GM18508 (cell line): ENCODE results near the gene IFIT5.
"Not testable (repeated sequence)": the region's sequence is repeated elsewhere in the genome, so short reads cannot be mapped to it uniquely, and the experiment has no call there.

Source experiments
- ATAC-seq: cut with Tn5 transposase; IDR thresholded peaks from one replicate; pipeline ENCODE4 v1.9.1; 2021; ENCODE audit warnings: moderate number of reproducible peaks; ENCODE audit not compliant: insufficient read depth, unreplicated experiment

Gene IFIT5

GRCh38 chr10:89426230-89426868 is 12.0 kb downstream of the IFIT5 start:
- no peak for ATAC-seq

- ATAC-seq = no peak
Observed at GRCh38 chr10:89427629-89428028, 13.3 kb downstream of the IFIT5 start.

- ATAC-seq = no peak
Observed at GRCh38 chr10:89428877-89429276, 14.5 kb downstream of the IFIT5 start.

DNA sequence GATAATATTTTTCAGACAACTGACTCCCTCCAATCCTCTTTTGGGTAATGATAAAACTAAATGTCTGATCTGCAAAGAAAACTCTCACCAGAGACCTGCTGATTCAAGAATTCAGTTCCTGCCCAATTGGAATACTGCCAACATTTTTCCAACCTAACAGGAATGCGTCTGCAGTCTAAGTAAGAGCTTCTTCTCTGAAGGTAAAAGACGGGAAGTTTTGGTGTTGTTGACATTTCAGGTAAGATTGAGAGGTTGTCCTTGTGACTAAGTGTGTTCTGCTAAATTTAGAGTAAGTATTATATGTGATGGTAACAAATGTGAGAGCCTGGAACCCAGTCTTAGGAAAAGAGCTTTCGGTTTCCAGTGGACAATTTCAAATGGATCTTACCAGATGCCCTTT is 17.6 kb downstream of the IFIT5 start:
- ATAC-seq = no peak

DNA sequence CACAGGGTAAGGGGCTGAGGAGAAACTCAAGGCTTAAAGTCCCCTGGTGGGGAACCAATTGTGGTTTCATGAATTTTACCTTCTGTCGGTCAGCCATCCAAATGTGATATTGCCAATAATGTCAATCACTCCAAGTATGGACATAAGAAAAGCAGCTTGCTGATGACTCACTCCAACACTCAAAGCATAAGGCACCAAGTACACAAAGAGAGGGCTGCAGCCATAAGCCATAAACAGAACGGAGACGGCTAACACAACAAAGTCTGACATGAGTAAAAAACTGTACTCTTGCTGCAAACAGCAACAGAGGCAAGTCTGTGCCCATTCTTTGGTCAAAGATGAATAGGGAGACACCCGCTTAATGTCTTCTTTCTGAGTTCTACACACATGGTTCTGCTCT is 24.2 kb downstream of the IFIT5 start:
- ATAC-seq = no peak

DNA sequence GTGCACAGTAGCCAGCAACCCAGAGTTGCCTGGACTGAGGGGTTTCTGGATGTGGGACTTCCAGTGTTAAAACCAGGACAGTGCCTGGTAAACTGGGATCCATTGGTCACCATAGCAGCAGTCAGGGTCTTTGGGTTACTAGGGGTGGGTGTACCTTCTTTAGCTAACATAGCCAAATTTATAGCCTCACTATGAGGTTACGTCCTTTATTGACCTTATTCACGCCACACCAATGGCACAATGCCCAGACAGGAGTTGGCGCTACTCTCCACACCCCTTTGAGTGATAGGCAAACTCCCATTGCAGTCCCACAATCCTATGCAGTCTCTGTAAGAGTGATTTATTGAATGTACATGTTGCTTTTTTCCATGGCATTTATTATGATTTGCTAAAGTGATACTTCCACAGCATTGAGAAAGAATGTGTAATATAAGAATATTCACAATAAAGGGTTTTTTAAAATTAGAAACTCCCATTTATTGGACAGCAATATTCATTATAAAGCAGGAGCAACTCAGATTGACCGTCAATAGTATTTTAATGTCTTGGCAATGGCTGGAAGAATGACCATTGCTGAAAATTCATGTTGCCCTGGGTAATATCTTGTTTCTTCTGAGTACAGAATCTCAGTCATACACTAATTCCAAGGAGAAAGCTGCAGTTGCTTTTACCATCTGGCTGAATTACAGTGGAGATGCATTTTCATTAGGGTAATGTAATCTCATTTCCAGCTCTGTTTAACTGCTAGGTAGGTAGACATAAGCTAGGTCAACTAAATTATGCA is 26.1 kb downstream of the IFIT5 start:
- no peak for ATAC-seq

GRCh38 chr10:89442289-89442688 is 27.9 kb downstream of the IFIT5 start:
- ATAC-seq = no peak

DNA sequence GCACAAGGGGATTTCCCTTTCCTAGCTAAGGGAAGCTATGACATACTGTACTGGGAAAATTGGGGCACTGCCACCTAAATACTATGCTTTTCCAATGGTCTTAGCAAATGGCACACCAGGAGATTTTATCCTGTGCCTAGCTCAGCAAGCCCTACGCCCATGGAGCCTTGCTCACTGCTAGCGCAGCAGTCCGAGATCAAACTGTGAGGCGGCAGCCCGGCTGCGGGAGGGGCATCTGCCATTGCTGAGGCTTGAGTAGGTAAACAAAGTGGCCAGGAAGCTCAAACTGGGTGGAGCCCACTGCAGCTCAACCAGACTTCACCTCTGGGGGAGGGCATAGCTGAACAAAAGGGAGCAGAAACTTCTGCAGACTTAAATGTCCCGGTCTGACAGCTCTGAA is 30.5 kb downstream of the IFIT5 start:
- not testable (repeated sequence) for ATAC-seq

DNA sequence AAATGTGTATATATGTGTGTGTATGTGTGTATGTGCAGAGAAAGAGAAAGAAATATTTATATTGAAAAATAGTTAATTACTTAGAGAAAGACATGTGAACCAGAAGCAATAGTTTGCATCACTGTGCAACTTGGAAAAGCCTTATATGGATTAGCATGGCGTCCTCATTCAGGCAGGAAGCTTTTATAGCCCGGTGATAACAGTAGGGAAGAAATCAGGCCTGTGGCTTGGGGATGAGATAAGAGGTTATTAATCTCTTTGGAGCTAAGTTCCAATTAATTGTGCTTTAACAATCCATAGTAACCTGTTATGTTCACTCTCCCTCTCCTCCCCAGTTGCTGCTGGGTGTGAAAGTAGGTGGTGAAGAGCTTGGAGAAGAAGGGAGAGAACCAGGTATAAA is 36.5 kb downstream of the IFIT5 start:
- no peak for ATAC-seq

DNA sequence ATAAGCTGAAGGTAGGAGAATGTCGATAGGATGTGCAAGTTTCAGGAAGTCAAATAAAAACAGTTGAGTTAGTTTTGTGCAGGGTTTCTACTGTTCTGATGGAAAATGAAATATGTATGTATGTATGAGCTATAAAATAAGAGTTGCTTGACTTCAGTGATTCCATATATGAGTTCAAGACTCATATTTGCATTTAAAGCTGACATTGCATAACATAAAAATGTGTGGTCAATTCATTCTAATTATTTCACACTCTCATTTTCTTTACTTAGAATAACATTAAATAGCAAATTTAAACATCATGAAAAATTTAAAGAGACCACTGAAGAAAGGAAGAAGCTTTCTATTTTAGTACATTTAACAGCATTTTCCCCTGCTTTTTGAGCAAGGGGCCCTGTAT is 37.8 kb downstream of the IFIT5 start:
- no peak for ATAC-seq

DNA sequence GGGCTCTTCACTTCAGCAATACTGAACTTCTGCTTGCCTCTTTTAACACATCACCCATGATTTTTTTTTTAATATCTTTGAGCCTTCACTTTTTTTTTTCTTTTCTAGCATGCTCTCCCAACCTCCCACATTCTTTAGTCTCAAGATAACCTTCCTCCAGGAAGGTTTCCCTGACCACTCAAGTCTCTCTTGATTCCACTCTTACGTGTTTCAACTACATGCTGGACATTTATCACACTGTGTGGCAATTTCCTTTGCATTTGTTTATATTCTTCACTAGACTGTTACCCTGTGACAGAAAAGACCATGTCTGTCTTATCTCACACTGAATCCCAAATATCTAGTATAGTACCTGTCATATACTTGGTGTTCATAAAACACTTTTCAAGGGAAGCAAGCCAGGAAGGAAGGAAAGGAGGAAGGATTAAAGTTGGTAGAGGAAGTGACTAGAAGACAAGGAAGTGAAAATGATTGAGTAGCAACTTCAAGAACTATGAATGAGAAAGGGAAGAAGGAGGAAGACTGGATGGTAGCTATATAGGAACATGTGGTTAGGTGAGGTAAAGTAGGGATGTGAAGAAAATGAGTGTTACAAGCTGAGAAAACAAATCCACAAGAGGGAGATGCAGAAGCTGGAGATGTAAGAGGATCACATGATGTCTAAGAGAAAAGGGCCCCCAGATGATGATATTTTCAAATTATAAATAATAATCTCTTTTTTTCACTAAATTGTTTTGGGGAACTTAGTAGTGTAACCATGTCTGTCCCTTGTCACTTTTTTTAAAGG is 40.4 kb downstream of the IFIT5 start:
- no peak for ATAC-seq

DNA sequence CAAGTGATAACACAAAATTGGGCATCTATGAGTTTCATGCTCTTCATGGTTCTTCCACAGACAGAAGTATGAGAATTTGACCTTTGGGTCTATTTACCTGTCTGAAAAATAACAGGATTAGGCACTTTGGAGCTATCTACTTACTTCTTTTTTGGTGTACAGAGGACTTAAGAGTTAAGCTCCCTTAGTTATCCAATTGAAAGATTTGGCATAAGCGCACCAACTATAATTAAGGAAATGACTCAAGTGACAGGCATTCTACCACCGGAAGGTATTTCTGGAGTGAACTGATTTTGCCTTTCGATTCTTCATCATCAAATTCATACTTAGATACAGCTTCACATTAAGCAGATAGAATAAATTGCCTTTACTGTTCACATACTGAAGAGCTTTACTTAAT is 43.9 kb downstream of the IFIT5 start:
- ATAC-seq = no peak

DNA sequence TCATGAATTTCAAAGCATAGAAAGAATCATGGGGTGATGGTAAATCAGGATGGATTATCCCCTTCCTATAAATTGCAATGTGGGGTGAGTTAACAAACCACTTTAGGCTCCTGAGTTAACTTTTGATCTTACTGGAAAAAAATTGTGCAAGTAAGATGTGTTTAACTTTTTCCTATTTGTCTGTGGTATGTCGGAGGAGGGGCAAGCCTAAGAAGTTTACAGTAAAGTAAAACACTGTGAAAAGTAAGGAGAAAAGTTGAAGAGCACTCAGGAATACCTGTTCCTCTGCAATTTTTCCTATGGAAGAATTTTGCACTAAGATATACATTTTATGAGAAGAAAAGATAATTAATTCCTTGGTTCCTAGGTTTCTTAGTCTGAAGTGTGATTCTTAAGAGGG is 44.4 kb downstream of the IFIT5 start:
- ATAC-seq = no peak

DNA sequence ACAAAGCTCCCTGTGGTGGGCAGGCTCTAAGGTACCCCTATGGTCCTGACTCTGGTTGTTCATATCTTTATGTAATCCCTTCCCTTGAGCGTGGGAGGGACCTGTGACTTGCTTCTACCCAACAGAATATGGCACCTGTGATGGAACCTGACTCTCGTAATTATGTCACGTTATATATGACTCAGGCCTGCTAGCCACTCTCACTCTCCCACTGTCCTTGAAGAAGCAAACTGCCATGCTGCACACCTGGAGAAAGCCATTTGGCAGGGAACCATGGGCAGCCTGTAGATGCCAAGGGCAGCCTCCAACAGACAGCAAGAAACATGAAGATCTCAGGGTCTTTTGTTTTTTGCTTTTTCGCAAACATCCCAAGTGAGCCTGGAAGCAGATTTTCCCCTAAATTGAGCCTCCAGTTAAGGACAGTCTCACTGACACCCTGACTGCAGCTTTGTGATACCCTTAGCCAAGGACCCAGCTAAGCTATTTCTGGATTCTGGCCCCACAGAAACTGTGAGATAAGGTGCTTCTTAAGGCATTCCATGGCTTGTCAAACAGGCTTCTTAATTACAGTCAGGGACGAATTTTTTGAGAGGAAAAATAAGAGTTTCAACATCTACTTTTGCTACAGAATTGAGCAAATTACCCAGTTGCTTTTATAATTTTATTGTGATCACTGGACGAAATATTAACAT is 49.6 kb downstream of the IFIT5 start:
- no peak for ATAC-seq

DNA sequence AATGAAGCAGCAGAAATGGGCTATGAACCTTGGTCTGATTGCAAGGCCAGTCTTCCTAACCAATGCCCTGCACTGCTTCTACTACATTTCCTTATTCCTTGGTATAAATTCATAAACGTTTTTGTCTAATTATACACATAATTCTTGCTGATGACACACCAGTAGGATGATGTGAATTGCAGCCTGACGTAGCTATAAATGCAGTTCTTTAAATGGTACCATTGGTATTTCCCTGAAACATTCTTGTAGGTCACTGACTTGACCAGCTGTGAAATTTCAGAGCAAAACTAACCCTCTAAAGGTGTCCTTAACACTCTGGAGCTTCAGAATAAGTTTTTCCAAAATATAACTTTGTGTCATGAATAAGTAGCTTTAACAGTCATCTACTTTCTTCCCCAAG is 50.8 kb downstream of the IFIT5 start:
- no peak for ATAC-seq

DNA sequence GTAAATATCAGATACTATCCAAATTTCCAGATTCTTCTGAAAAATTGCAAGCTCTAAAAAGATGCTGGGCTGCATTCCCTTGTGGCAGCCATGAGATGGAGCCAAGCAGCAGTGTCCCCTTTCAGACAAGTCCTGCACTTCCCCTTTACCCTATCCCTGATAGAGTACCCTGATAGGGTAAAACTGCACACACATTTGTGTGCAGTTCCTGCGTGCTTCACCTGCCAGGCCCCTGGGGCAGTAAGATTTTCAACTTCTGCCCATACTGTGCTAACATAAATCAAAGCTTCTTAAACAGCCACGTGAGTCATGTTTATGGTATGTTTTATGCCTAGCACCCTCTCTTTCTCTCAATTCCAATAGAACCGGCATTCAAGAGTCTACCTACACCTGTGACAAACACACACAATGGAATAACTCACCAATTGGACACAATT is 52.2 kb downstream of the IFIT5 start:
- ATAC-seq = no peak

GRCh38 chr10:89468191-89468965 is 54.0 kb downstream of the IFIT5 start:
- ATAC-seq = no peak

DNA sequence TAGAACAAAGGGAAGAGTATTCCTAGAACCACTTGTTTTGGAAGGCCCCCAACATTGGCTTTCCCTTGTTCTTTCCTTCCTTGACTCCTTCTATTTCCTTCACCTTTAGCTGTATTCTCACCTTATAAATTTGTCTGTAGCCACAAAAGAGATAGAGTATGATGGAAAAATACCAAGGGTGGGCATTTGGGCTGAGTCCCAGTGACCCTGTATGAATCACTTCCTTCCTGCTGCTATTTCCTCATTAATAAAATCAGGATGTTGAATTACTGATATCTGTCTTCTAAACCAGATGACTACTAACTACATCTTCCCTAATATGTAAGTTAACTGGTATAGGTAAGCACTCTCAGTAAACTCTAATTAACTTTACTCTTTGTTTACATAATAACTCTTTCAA is 55.1 kb downstream of the IFIT5 start:
- ATAC-seq = no peak
